ENCODE measurements around the gene SDC3.

GRCh38 chr1:30950700-30951099 is 42.1 kb upstream of the SDC3 start:
- TF ChIP-seq CTCF (IDR thresholded peaks at IDR 0.05) (no peak), POLR2A (IDR thresholded peaks at IDR 0.05) (no peak)
